ENCODE data around the gene NCAM1. TPM values are rescaled to one million over a fixed set of nuclear protein-coding genes. Genes with fewer than 3 reads are reported as not detected.

NCAM1 gene
- total and polyA plus RNA-seq, 8 donors, result 1.7 to 45.0 (median 37.6) TPM

DNA sequence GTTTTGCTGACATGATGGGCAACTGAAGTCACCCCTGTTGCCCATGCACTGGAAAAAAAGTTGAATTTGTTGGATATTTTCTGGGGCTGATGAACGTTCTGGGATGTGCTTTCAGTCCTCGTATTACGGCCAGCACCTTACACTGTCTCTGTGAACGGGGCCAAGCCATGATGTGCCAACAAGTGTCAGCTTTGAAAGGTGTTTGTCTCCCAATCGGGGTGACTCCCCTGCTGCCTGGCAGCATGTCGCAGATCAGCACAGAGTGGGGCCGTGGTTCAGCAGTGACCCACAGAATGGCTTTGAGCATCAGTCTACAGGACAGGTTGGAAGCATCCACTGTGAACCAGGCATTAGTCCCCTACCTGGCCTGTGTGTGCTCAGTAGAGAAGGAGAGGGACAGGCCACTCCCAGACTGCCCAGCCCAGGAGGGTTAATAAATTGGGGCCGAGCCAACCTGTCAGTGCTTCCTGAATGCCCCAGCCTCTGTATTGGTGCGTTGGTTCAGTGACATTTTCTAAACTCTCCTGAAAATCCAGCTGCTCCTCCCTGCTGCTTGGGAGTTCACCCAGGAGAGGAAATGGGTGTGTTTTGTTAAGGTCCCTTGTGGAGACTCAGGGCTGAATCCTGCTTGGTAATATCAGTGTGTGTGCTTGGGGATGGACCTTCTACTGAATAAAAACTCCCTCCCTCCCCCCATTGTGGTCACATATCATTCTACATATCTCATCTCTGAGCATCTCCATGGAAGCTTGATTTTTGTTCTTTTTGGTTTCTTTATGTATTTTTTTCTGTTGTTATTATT lies 302.4 kb downstream of the NCAM1 start:
- ATAC-seq, result no peak
- Histone ChIP-seq H3K27me3 (peaks cover 0 to 4% of the 10 kb centered on the region in 2 donors), H3K9me3 (no peaks in the 10 kb centered on the region), H3K27ac (no peak overlapping the region), H3K4me3 (no peak overlapping the region), H3K36me3 (no peaks in the 10 kb centered on the region), H3K4me1 (no peaks in the 10 kb centered on the region)
- no peak for DNase-seq
- intact Hi-C loops (cut with DNase I), result no loop called here
- TF ChIP-seq, protein P1, sequence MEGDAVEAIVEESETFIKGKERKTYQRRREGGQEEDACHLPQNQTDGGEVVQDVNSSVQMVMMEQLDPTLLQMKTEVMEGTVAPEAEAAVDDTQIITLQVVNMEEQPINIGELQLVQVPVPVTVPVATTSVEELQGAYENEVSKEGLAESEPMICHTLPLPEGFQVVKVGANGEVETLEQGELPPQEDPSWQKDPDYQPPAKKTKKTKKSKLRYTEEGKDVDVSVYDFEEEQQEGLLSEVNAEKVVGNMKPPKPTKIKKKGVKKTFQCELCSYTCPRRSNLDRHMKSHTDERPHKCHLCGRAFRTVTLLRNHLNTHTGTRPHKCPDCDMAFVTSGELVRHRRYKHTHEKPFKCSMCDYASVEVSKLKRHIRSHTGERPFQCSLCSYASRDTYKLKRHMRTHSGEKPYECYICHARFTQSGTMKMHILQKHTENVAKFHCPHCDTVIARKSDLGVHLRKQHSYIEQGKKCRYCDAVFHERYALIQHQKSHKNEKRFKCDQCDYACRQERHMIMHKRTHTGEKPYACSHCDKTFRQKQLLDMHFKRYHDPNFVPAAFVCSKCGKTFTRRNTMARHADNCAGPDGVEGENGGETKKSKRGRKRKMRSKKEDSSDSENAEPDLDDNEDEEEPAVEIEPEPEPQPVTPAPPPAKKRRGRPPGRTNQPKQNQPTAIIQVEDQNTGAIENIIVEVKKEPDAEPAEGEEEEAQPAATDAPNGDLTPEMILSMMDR (IDR thresholded peaks at IDR 0.05), result no peak

DNA sequence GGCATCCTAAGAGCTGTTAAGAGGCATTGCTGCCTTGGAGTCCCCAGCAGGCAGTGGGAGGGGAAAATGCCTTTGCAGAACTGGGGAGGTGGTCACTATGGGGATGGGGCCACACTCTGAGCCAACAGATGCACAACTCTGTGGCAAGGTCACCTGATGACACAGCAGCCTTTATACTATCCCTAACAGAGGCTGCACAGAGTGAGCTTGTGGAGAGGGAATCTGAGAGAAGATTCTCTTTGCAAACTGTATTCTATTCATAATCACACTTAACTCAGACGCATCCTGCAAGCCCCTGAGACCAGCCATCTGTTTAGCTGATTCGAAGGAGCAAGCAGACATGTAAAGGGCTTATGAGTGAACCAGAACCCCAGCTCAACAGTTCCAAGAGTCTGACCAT lies 304.1 kb downstream of the NCAM1 start:
- Histone ChIP-seq H3K4me1 (no peaks in the 10 kb centered on the region), H3K4me3 (no peak overlapping the region), H3K27me3 (peaks cover 0 to 4% of the 10 kb centered on the region in 2 donors), H3K27ac (no peak overlapping the region), H3K9me3 (no peaks in the 10 kb centered on the region), H3K36me3 (no peaks in the 10 kb centered on the region)
- ATAC-seq, result no peak
- no peak for DNase-seq
- TF ChIP-seq, protein P1 (IDR thresholded peaks at IDR 0.05), result no peak
- intact Hi-C loops (cut with DNase I), result no loop called here

DNA sequence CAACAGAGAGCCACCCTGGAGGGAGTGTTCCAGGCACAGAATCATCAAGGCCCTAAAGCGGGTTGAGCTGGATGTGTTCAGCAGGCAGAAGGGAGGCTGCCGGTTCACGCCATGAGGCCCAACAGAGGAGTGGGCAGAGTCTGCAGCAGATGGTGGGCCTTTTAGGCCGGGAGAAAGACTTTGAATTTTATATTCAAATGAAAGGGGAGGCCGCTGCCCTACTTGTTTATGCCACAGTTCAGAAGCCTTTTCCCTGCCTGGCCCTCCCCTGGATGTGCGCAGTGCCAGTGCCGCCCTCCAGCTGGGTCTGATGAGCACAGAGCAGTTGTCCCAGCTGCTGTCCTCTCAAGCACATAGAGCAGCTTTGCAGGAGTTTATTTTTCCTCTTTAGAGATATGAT lies 306.3 kb downstream of the NCAM1 start:
- TF ChIP-seq, protein P1 (IDR thresholded peaks at IDR 0.05), result no peak
- Histone ChIP-seq H3K9me3 (no peaks in the 10 kb centered on the region), H3K27ac (no peak overlapping the region), H3K4me3 (no peak overlapping the region), H3K36me3 (no peaks in the 10 kb centered on the region), H3K27me3 (peaks cover 0 to 4% of the 10 kb centered on the region in 2 donors), H3K4me1 (no peaks in the 10 kb centered on the region)
- no peak for ATAC-seq
- DNase-seq, result no peak
- intact Hi-C loops (cut with DNase I), result no loop called here

DNA sequence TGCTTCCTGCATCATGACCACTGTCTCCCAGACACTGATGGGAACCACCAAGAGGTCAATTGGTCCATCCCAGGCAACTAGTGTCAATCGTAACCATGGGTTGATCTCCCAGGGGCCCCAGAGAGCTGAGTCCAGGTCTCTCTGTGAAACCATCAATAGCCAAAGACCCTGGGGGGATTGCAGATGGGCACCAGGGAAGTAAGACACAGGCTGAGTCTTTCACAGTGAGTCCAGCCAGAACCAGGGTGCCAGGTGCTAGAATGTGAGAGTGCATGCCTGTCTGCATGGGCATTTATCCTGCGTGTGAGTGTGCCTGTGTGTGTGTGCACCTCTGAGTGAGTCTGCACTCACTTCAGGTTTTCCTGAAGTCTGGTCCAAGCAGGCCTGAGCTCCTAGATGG lies 307.9 kb downstream of the NCAM1 start:
- Histone ChIP-seq H3K4me3 (no peak overlapping the region), H3K9me3 (no peaks in the 10 kb centered on the region), H3K36me3 (no peaks in the 10 kb centered on the region), H3K27me3 (peaks cover 0 to 4% of the 10 kb centered on the region in 2 donors), H3K27ac (no peak overlapping the region), H3K4me1 (no peaks in the 10 kb centered on the region)
- ATAC-seq (no peak), DNase-seq (no peak)
- TF ChIP-seq, protein P1 (IDR thresholded peaks at IDR 0.05), result no peak
- intact Hi-C loops (cut with DNase I), result no loop called here

DNA sequence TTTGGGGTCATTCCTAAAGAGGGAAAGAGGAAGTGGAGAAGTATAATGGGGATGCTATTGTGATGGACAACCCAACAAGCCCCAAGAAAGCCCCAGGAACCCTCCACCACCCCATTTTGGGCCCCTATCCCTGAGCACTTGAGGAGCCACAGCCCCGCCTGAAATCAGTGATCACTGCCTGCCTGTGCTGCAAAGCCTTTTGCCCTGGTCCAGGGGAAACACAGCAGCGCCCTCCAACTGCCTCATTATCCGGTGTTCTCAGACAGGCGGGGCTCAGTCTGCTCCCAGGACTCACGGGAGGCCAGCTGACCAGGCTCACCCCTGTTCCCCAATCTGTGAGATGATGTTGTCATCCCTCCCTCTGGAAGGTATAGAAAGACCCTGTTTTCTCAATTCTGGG lies 308.4 kb downstream of the NCAM1 start:
- Histone ChIP-seq H3K36me3 (no peaks in the 10 kb centered on the region), H3K4me1 (no peaks in the 10 kb centered on the region), H3K9me3 (no peaks in the 10 kb centered on the region), H3K27me3 (peaks cover 0 to 4% of the 10 kb centered on the region in 2 donors), H3K4me3 (no peak overlapping the region), H3K27ac (no peak overlapping the region)
- TF ChIP-seq, protein P1 (IDR thresholded peaks at IDR 0.05), result no peak
- no peak for DNase-seq
- intact Hi-C loops (cut with DNase I), result no loop called here
- ATAC-seq, result no peak
